ENCODE measurements around the gene SGMS1. TPM values are rescaled to one million over a fixed set of nuclear protein-coding genes. Genes with fewer than 3 reads are reported as not detected.

The SGMS1 gene
- total and polyA plus RNA-seq, 2 experiments from 2014 or later: 15.0 to 34.7 TPM

GRCh38 chr10:50260791-50261281 is 362.9 kb downstream of the SGMS1 start:
- ATAC-seq (no peak), DNase-seq (ENCODE audit: low spot score) (no peak)
- Mint-ChIP-seq H3K27me3 (ENCODE audit: insufficient read depth, low read depth, poor library complexity) (peaks cover 2% of the 10 kb centered on the region), H3K4me1 (peaks cover 9% of the 10 kb centered on the region; the same call in 2 of the 3 replicates), H3K27ac (no peak overlapping the region), H3K9me3 (peaks cover 26% of the 10 kb centered on the region), H3K36me3 (ENCODE audit: low read depth) (peaks cover 16% of the 10 kb centered on the region; the same call in 2 of the 3 replicates), H3K4me3 (no peak overlapping the region)
- Histone ChIP-seq H3K36me3 (ENCODE audit: insufficient read depth) (no peaks in the 10 kb centered on the region), H3F3A (replicated peaks; ENCODE audit: low read depth) (no peaks in the 10 kb centered on the region), H2AFZ (no peak overlapping the region), H3K27ac (ENCODE audit: low read depth) (no peak overlapping the region), H3K4me2 (no peak overlapping the region), H3K79me2 (replicated peaks; ENCODE audit: insufficient read depth) (no peaks in the 10 kb centered on the region), H3K27me3 (ENCODE audit: insufficient read depth) (no peaks in the 10 kb centered on the region), H3K4me1 (ENCODE audit: insufficient read depth) (0 out of 2 replicates have a peak, but pooled peaks cover 7% of the 10 kb centered on the region), H4K20me1 (replicated peaks; ENCODE audit: insufficient read depth) (no peaks in the 10 kb centered on the region), H3K4me3 (no peak overlapping the region), H3K9me2 (ENCODE audit: insufficient read depth) (0 out of 2 replicates have a peak, but pooled peaks cover 6% of the 10 kb centered on the region)
- TF ChIP-seq NANOG (IDR thresholded peaks at IDR 0.05; ENCODE audit: borderline replicate concordance) (no peak), ZNF462 (CRISPR knock-in tag; IDR thresholded peaks at IDR 0.05) (no peak), EZH2 (IDR thresholded peaks at IDR 0.05; ENCODE audit: low read depth, unreplicated experiment) (no peak), REST (IDR thresholded peaks at IDR 0.05; ENCODE audit: unreplicated experiment) (no peak), CREB1 (CRISPR knock-in tag; IDR thresholded peaks at IDR 0.05; ENCODE audit: low read depth) (no peak), POLR2AphosphoS5 (IDR thresholded peaks at IDR 0.05; ENCODE audit: low read depth) (no peak), EZH2phosphoT487 (IDR thresholded peaks at IDR 0.05; ENCODE audit: unreplicated experiment) (no peak), ETS1 (IDR thresholded peaks at IDR 0.05) (no peak)
